ENCODE results near the gene SYNDIG1. TPM values are rescaled to one million over a fixed set of nuclear protein-coding genes. Genes with fewer than 3 reads are reported as not detected.

Gene SYNDIG1
- polyA plus RNA-seq, 4 donors, result 0.90 to 2.0 (median 1.9) TPM; not detected in 1

DNA sequence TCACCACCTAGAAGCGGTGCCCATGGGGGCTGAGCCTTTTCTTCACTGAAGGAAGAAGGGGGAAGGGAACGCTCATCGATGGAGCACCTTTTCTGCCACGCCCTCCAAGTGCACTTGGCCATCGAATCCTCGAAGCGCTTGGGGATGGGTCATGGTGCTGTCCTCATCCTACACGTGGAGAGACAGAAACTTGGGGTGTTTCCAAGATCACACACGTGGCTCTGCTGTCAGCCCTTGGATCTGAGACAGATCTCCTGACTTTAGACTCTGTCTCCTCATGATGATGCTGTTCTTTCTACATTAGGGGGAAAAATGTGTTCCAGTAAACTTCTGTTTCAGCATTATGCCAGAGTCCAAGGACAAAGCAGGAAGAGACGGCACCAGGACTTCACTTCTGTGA lies 78.5 kb downstream of the SYNDIG1 start:
- Histone ChIP-seq H3K9me3 (ENCODE audit: control insufficient read depth in 2 of 2, insufficient read depth in 1 of 2, low read depth in 1 of 2, low read length in 1 of 2) (peaks cover 0 to 5% of the 10 kb centered on the region in 2 donors), H3K27me3 (ENCODE audit: control insufficient read depth in 3 of 3, insufficient read depth in 3 of 3, low read length in 3 of 3) (no peaks in the 10 kb centered on the region), H3K27ac (ENCODE audit: low read depth in 1 of 3, low read length in 2 of 3) (no peak overlapping the region), H3K4me3 (ENCODE audit: low read depth in 1 of 3, low read length in 3 of 3) (no peak overlapping the region), H3K4me1 (ENCODE audit: control insufficient read depth in 3 of 3, insufficient read depth in 2 of 3, low read depth in 1 of 3, low read length in 2 of 3) (no peaks in the 10 kb centered on the region), H3K36me3 (ENCODE audit: control insufficient read depth in 3 of 3, insufficient read depth in 2 of 3, low read depth in 1 of 3, low read length in 3 of 3) (no peaks in the 10 kb centered on the region)
- no peak for DNase-seq
- WGBS, 3 donors, result 78 to 83% (median 79%) methylated on average over 10 of the region's 10 CpGs
- no peak for FAIRE-seq

DNA sequence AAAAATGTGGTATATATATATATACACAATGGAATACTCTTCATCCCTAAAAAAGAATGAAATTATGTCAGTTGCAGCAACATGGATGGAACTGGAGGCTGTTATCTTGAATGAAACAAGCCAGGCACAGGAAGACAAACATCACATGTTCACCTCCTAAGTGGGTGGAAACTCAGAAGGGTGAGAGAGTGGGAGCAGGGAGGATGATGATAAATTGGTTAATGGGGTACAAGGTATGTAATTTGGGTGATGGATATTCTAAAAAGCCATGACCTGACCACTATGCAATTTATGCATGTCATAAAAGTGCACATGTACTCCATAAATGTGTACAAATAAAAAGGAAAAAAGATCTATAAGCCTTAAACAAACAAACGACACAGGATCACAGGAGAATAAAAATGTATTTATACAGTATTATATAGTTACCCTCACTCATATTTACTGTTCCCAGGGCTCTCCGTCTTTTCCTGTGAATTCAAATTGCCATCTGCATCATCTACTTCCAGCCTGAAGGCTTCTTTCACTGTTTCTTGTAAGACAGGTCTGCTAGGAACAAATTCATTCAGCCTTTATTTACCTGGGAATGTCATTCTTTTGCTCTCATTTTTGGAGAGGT lies 89.8 kb downstream of the SYNDIG1 start:
- H3K27ac ChIP-seq (ENCODE audit: low read depth in 1 of 3, low read length in 2 of 3), result no peak overlapping the region
- DNase-seq (no peak), FAIRE-seq (no peak)
- no peaks in the 10 kb centered on the region for H3K36me3 ChIP-seq (ENCODE audit: control insufficient read depth in 3 of 3, insufficient read depth in 2 of 3, low read depth in 1 of 3, low read length in 3 of 3)
- H3K27me3 ChIP-seq (ENCODE audit: control insufficient read depth in 3 of 3, insufficient read depth in 3 of 3, low read length in 3 of 3), result no peaks in the 10 kb centered on the region
- no peak overlapping the region for H3K4me3 ChIP-seq (ENCODE audit: low read depth in 1 of 3, low read length in 3 of 3)
- WGBS, 3 donors, result 68 to 86% (median 68%) methylated on average over 2 of the region's 2 CpGs
- H3K9me3 ChIP-seq (ENCODE audit: control insufficient read depth in 2 of 2, insufficient read depth in 1 of 2, low read depth in 1 of 2, low read length in 1 of 2), result peaks cover 0 to 8% of the 10 kb centered on the region in 2 donors
- H3K4me1 ChIP-seq (ENCODE audit: control insufficient read depth in 3 of 3, insufficient read depth in 2 of 3, low read depth in 1 of 3, low read length in 2 of 3), result no peaks in the 10 kb centered on the region

DNA sequence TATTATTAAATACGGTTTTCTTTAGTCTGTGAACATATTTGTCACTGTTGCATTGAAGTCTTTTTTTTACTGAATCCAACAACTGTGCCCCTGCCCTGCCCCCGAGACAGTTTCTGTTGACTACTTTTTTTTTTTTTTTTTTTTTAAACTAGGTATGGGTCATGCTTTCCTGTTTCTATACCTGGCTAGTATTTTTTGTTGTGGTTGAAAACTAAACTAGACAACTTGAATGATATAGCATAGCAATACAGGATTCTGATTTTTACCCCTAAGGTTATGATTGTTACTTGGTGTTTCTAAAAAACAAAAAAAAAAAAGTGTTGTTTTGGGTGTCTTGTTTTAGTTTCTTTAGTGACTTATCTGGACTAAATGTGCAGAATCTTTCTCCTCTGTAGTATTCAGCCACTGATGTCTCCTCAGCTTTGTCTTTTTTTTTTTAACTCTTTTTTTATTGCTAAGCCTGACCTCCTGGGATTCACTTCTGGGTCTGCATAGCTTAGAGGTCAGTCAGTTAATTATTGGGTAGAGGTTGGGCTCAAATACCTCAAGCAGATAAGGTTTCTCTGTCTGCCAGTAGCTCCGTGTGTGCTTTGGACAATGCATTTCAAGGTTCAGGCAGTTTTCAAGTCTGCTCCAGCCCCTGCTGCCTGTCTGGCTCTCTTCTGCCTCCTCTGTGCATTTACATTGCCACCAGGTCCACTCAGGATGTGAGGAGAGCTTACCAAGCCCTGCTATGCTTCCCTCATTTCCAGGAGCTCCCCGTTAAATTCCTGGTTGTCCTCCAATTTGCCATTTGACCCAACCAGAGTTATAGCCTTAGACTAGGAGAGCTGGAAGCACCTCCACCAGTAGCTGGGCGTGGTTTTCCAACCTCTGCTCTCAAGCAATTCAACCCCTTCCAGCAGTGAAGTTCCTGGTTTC lies 91.4 kb downstream of the SYNDIG1 start:
- 56 to 62% (median 58%) methylated on average over 5 of the region's 5 CpGs for WGBS, 3 donors

DNA sequence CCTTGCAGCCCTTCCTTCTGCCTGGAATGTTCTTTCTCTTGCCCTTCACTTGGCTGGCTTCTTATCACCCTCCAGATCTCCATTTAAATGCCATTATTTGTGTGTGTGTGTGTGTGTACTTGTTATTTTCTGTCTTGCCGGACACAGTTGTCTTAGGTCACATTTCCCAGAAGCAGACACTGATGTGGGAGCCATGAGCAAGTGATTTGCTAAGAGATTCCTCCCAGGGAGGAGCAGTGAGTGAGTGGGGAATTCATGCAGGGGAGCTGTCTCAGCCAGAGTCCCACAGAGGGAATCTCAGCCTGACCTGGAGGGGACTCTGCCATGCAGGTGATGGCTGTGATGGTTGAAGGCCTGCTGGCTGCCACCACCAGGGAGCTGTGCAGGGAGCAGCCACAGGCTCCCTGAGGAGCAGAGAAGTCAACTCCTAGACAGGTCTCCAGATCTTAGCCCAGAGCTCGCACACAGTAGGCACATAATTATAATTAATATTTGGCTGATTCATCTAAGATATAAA lies 96.5 kb downstream of the SYNDIG1 start:
- Histone ChIP-seq H3K36me3 (ENCODE audit: control insufficient read depth in 3 of 3, insufficient read depth in 2 of 3, low read depth in 1 of 3, low read length in 3 of 3) (no peaks in the 10 kb centered on the region), H3K27ac (ENCODE audit: low read depth in 1 of 3, low read length in 2 of 3) (peak overlapping the region in 1 of 3 donors; percentile 22), H3K4me1 (ENCODE audit: control insufficient read depth in 3 of 3, insufficient read depth in 2 of 3, low read depth in 1 of 3, low read length in 2 of 3) (no peaks in the 10 kb centered on the region), H3K4me3 (ENCODE audit: low read depth in 1 of 3, low read length in 3 of 3) (no peak overlapping the region), H3K27me3 (ENCODE audit: control insufficient read depth in 3 of 3, insufficient read depth in 3 of 3, low read length in 3 of 3) (no peaks in the 10 kb centered on the region), H3K9me3 (ENCODE audit: control insufficient read depth in 2 of 2, insufficient read depth in 1 of 2, low read depth in 1 of 2, low read length in 1 of 2) (peaks cover 0 to 11% of the 10 kb centered on the region in 2 donors)
- DNase-seq (no peak), FAIRE-seq (no peak)
- WGBS, 3 donors, result 83 to 94% (median 86%) methylated on average over 2 of the region's 2 CpGs

More for the DNA sequence above, 91.4 kb downstream of the SYNDIG1 start:
- no peak overlapping the region for H3K27ac ChIP-seq (ENCODE audit: low read depth in 1 of 3, low read length in 2 of 3)
- H3K27me3 ChIP-seq (ENCODE audit: control insufficient read depth in 3 of 3, insufficient read depth in 3 of 3, low read length in 3 of 3), result no peaks in the 10 kb centered on the region
- H3K36me3 ChIP-seq (ENCODE audit: control insufficient read depth in 3 of 3, insufficient read depth in 2 of 3, low read depth in 1 of 3, low read length in 3 of 3), result no peaks in the 10 kb centered on the region
- no peaks in the 10 kb centered on the region for H3K4me1 ChIP-seq (ENCODE audit: control insufficient read depth in 3 of 3, insufficient read depth in 2 of 3, low read depth in 1 of 3, low read length in 2 of 3)
- H3K4me3 ChIP-seq (ENCODE audit: low read depth in 1 of 3, low read length in 3 of 3), result no peak overlapping the region
- no peak for FAIRE-seq
- H3K9me3 ChIP-seq (ENCODE audit: control insufficient read depth in 2 of 2, insufficient read depth in 1 of 2, low read depth in 1 of 2, low read length in 1 of 2), result peaks cover 0 to 8% of the 10 kb centered on the region in 2 donors
- peak in 1 of 2 donors; percentile 39 for DNase-seq

DNA sequence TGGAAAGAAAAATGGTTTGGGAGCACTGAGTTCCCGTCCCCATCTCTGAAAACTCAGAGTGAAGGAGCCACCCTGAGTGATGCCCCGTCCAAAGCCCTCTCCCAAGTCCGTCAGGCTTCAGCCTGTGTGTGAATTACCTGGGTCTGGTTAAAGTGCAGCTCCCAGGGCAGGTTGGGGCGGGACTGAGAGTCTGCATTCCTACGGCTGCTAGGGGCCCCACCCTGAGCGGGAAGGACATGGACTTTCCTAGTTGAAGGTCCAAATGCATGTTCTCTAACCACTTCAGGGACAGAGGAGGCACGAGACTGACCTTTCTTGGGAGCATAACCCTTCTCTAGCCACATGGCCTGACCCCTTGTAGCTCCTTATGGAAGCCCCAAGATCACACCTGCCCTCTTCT lies 97.2 kb downstream of the SYNDIG1 start:
- peak; percentile 33 to 55 for DNase-seq
- peaks cover 0 to 11% of the 10 kb centered on the region in 2 donors for H3K9me3 ChIP-seq (ENCODE audit: control insufficient read depth in 2 of 2, insufficient read depth in 1 of 2, low read depth in 1 of 2, low read length in 1 of 2)
- no peaks in the 10 kb centered on the region for H3K27me3 ChIP-seq (ENCODE audit: control insufficient read depth in 3 of 3, insufficient read depth in 3 of 3, low read length in 3 of 3)
- H3K27ac ChIP-seq (ENCODE audit: low read depth in 1 of 3, low read length in 2 of 3), result no peak overlapping the region
- FAIRE-seq, result no peak
- WGBS, 3 donors, result 30 to 66% (median 36%) methylated on average over 7 of the region's 7 CpGs
- no peaks in the 10 kb centered on the region for H3K36me3 ChIP-seq (ENCODE audit: control insufficient read depth in 3 of 3, insufficient read depth in 2 of 3, low read depth in 1 of 3, low read length in 3 of 3)
- no peaks in the 10 kb centered on the region for H3K4me1 ChIP-seq (ENCODE audit: control insufficient read depth in 3 of 3, insufficient read depth in 2 of 3, low read depth in 1 of 3, low read length in 2 of 3)
- H3K4me3 ChIP-seq (ENCODE audit: low read depth in 1 of 3, low read length in 3 of 3), result no peak overlapping the region

DNA sequence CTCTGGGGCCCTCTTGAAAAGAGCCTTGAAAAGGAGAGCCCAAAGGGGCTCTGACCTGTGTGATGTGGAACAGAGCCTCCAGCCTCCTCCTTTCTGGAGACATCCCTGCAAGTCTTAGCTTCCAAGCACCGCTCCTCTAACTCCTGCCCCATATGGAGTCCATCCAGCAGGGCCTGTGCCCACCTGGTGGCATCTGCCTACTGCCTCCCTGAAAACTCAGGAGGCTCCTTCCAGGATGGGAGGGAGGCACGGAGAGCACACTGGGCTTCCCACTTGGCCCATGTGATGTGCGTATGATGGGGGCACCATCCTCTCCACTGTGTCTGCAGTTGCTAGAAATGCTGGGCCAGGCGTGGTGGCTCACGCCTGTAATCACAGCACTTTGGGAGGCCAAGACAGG lies 98.1 kb downstream of the SYNDIG1 start:
- Histone ChIP-seq H3K27me3 (ENCODE audit: control insufficient read depth in 3 of 3, insufficient read depth in 3 of 3, low read length in 3 of 3) (no peaks in the 10 kb centered on the region), H3K4me1 (ENCODE audit: control insufficient read depth in 3 of 3, insufficient read depth in 2 of 3, low read depth in 1 of 3, low read length in 2 of 3) (no peaks in the 10 kb centered on the region), H3K4me3 (ENCODE audit: low read depth in 1 of 3, low read length in 3 of 3) (no peak overlapping the region), H3K27ac (ENCODE audit: low read depth in 1 of 3, low read length in 2 of 3) (no peak overlapping the region), H3K36me3 (ENCODE audit: control insufficient read depth in 3 of 3, insufficient read depth in 2 of 3, low read depth in 1 of 3, low read length in 3 of 3) (no peaks in the 10 kb centered on the region), H3K9me3 (ENCODE audit: control insufficient read depth in 2 of 2, insufficient read depth in 1 of 2, low read depth in 1 of 2, low read length in 1 of 2) (peaks cover 0 to 11% of the 10 kb centered on the region in 2 donors)
- no peak for DNase-seq
- 77 to 87% (median 81%) methylated on average over 5 of the region's 5 CpGs for WGBS, 3 donors
- FAIRE-seq, result no peak

DNA sequence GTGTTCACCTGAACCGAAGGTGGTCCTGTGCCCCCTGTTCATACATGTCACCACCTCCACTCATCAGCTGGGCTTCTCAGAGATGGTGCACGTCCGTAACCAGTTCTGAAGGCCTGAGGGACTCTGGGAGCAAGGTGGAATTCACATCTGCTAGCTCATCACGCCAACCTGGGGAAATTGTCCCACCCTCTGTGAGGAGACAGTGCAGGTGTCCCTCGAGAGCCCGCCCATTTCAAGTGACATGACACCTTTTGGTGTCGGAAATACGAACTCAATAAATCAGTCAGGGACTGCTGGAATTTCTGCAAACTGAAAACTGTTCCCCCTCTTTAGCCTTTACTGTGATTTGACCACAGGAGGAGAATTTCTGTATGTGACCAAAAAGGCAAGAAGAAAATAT lies 99.4 kb downstream of the SYNDIG1 start:
- WGBS, 3 donors, result 71 to 77% (median 75%) methylated on average over 8 of the region's 8 CpGs
- H3K27me3 ChIP-seq (ENCODE audit: control insufficient read depth in 3 of 3, insufficient read depth in 3 of 3, low read length in 3 of 3), result no peaks in the 10 kb centered on the region
- DNase-seq (no peak), FAIRE-seq (no peak)
- no peaks in the 10 kb centered on the region for H3K4me1 ChIP-seq (ENCODE audit: control insufficient read depth in 3 of 3, insufficient read depth in 2 of 3, low read depth in 1 of 3, low read length in 2 of 3)
- H3K36me3 ChIP-seq (ENCODE audit: control insufficient read depth in 3 of 3, insufficient read depth in 2 of 3, low read depth in 1 of 3, low read length in 3 of 3), result no peaks in the 10 kb centered on the region
- no peak overlapping the region for H3K27ac ChIP-seq (ENCODE audit: low read depth in 1 of 3, low read length in 2 of 3)
- H3K9me3 ChIP-seq (ENCODE audit: control insufficient read depth in 2 of 2, insufficient read depth in 1 of 2, low read depth in 1 of 2, low read length in 1 of 2), result peaks cover 0 to 4% of the 10 kb centered on the region in 2 donors
- H3K4me3 ChIP-seq (ENCODE audit: low read depth in 1 of 3, low read length in 3 of 3), result no peak overlapping the region

DNA sequence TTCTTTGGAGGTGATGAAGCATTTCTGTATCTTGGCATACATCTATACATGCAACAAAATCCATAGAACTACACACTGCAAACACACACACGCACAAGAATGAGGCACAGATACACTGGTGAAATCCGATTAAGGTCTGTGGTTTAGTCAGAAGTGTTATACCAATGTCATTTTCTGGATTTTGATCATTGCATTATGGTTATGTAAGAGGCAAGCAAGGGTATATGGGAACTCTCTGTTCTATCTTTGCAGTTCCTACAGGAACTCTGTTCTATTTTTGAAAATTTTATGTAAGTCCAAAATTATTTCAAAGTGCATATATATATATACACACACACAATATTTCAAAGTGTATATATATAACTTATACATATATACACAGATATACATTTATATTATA lies 101.7 kb downstream of the SYNDIG1 start:
- FAIRE-seq (no peak), DNase-seq (no peak)
- Histone ChIP-seq H3K4me1 (ENCODE audit: control insufficient read depth in 3 of 3, insufficient read depth in 2 of 3, low read depth in 1 of 3, low read length in 2 of 3) (no peaks in the 10 kb centered on the region), H3K36me3 (ENCODE audit: control insufficient read depth in 3 of 3, insufficient read depth in 2 of 3, low read depth in 1 of 3, low read length in 3 of 3) (no peaks in the 10 kb centered on the region), H3K9me3 (ENCODE audit: control insufficient read depth in 2 of 2, insufficient read depth in 1 of 2, low read depth in 1 of 2, low read length in 1 of 2) (no peaks in the 10 kb centered on the region), H3K4me3 (ENCODE audit: low read depth in 1 of 3, low read length in 3 of 3) (no peak overlapping the region), H3K27ac (ENCODE audit: low read depth in 1 of 3, low read length in 2 of 3) (no peak overlapping the region), H3K27me3 (ENCODE audit: control insufficient read depth in 3 of 3, insufficient read depth in 3 of 3, low read length in 3 of 3) (no peaks in the 10 kb centered on the region)
- 77 to 86% (median 83%) methylated on average over 2 of the region's 2 CpGs for WGBS, 3 donors

Measured in small intestine (tissue), 7 donors.